CD4-positive, alpha-beta T cell treated with Interleukin-4 for 1 hour (primary cell): Measurements from ENCODE around the gene PBRM1.
"Not testable (repeated sequence)": the region's sequence is repeated elsewhere in the genome, so short reads cannot be mapped to it uniquely, and the experiment has no call there.

ENCODE experiments used
- DNase-seq, 2 donors: peaks; one replicate each; pipeline ENCODE4 v3.0.0-alpha.2; 2020 to 2022

PBRM1 gene

DNA sequence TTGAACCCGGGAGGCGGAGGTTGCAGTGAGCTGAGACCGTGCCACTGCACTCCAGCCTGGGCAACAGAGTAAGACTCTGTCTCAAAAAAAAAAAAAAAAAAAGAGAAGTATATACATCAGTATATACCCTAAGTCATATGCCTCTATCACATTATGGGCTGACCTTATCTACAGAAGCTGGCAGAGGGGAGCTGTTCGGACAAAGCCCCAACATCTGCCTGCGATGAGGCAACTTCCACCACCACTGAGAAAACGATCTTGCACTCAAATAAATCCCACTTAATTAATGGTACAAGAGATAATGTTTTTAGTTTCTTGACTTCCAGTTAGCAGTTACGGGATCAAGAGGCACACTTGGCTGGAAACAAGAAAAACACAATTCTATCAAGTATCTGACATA is 17.6 kb upstream of the PBRM1 start:
- no peak for DNase-seq

DNA sequence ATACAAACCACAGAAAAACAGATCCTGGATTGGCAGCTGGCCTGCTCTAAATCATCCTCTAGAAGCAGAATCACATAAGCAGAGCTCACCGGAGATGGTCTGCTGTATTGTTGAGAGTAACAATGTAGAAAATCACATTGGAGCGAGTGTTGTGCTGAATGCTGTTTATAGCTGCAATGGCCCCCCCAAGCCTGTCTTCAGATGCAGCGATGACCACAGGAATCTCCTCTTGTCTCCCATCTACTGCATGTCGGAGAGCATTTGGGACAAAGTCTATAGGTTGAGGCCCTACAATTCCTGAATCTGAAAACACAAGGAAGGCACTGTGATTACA is 11.9 kb upstream of the PBRM1 start:
- DNase-seq, result no peak

GRCh38 chr3:52696830-52697631 is 11.3 kb upstream of the PBRM1 start:
- no peak for DNase-seq

GRCh38 chr3:52695798-52696671 is 10.3 kb upstream of the PBRM1 start:
- no peak for DNase-seq

DNA sequence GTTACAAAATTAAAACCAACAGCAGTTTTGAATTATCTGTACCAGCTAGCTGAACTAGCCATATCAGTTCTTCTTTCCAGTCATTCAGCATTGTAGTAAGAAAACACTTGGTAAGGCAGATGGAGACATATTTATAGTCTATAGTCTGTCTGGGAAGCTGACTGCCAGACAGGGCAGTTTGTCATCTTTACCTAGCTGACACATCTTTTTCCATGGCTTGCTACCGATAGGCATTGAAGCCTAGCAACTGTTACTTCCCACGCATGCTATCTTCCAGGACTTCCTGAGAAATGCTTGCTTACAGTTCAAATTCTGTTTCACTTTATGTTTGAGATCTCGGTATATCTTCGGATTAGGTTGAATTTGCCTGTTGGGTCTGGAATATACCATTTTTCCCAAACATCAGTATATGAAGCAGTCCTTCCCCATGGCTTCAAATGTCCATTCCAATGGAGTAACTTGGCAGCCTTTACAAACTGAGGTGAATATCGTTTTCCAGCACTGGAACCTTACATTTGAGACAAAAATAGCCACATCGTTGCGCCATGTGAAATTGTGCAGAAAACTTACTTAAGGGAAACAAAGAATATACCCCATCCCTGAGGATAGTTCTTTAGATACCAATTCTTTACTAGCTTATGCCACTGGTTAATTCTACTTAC is 8.9 kb upstream of the PBRM1 start:
- DNase-seq, result no peak

GRCh38 chr3:52693071-52693470 is 7.4 kb upstream of the PBRM1 start:
- DNase-seq, result no peak

DNA sequence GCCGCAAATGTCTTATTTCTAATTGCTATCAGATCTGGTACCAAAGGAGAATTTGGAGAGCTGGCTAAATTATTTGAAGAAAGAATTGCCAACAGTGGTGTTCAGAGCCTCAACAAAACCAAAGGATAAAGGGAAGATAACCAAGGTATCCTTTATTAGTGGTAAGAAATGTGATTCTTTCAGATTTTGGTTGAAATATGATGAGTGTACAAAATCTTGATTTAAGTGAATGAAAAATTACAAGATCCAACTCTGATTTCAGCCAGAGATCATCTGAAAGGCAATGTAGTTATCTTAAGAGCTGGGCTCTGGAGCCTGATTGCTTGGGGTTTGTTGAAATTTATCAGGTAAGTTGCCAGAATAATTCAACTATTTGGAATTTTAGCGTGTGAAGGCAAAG is 4.8 kb upstream of the PBRM1 start:
- no peak for DNase-seq

- no peak for DNase-seq
Measured at GRCh38 chr3:52689151-52689550, 3.4 kb upstream of the PBRM1 start.

DNA sequence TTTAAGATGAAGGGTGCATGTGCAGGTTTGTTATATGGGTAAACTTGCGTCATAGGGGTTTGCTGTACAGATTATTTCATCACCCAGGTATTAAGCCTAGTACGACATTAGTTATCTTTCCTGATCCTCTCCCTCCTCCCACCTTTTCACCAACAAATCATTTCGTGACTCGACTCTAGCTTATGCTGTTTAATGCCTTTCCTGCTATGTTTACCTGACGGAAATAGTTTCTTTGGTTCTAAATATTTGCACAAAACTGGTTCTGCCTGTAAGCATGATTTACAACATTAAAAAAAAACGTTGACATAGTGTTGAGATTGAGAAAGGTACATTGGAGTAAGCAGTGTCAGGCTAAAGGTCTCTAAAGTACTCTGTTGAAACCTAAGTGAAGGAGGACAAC is 2.6 kb upstream of the PBRM1 start:
- no peak for DNase-seq

- peak; percentile 83 to 87 for DNase-seq
Measured at GRCh38 chr3:52685285-52685708, 416 bp downstream of the PBRM1 start.

DNA sequence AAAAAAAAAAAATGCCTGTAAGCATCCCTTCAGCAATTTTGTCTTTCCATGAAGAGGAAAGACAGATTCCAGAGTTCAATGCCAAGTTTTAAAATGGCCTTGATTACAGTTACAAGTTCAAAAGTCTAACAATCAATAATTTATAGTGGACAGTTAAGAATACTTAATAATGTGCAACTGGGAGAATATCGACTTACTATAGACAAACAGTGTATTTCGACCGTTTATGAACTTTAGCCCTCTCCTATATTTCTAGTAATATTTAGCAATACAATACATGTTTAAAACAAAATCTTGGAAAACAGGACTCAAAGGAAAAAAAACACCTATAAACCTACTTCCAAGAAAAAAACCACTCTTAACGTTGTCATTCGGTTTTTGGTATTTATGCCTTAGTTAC is 1.5 kb downstream of the PBRM1 start:
- DNase-seq, result no peak

DNA sequence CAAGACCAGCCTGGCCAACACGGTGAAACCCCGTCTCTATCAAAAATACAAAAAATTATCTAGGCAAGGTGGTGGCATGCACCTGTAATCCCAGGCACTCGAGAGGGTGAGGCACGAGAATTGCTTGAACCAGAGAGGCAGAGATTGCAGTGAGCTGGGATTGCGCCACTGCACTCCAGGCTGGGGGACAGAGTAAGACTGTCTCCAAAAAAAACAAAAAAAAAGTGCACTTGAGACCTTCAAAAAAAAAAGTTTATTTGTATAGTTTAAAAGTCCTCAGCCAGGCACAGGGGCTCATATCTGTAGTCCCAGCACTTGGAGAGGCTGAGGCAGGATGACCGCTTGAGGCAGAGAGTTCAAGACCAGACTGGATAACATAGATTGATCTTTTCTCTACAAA is 2.1 kb downstream of the PBRM1 start:
- DNase-seq, result no peak

DNA sequence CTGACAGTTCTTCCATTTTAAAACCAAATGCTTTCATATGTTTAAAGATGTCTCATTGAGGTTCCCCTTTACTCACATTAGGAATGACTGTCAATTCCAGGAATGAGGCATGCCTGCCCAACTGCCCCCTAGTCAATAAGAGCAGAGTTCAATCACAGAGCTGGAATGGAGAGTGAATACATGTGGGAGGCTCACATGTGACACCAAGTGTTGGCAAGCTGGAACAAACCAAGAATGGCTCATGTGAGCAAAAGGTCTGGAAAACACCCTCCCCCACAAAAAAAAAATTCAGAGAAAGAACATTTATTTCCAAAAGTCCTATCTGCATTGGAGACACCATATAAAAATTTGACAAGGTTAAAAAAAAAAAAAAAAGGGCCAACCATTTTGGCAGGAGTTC is 3.7 kb downstream of the PBRM1 start:
- no peak for DNase-seq

GRCh38 chr3:52681596-52681995 is 4.1 kb downstream of the PBRM1 start:
- no peak for DNase-seq

DNA sequence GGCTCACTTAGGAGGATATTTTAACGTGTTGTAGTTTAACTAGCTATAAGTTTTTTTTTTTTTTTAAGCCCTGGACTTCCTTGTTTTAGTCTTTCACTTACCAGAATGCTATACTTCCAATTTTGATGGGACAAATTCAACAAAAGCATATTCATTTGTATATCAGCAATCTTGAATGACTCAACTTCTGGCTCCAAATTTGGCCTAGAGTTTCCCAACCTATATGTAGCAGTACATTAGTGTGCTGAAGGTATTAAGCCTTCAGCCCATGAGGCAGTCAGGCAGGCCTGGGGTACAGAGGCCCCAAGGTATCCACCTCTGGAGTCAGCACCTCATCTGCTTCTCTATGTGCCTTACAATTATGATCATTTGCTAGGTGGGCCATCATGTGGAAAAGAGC is 5.9 kb downstream of the PBRM1 start:
- no peak for DNase-seq

DNA sequence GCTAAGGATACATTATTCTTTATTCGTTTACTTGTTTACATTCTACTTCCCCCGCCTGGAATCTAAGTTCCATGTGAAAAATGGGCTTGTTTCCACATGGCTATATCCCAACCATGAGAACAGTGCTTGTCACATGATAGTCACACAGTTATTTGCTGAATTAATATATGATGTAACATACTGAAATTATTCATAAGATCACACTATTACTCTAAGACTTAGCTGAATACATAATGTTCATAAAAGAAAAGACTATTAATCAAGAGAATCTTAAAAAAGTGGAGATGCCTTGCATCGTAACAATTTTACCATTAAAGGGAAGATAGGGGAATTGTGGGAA is 6.5 kb downstream of the PBRM1 start:
- no peak for DNase-seq

DNA sequence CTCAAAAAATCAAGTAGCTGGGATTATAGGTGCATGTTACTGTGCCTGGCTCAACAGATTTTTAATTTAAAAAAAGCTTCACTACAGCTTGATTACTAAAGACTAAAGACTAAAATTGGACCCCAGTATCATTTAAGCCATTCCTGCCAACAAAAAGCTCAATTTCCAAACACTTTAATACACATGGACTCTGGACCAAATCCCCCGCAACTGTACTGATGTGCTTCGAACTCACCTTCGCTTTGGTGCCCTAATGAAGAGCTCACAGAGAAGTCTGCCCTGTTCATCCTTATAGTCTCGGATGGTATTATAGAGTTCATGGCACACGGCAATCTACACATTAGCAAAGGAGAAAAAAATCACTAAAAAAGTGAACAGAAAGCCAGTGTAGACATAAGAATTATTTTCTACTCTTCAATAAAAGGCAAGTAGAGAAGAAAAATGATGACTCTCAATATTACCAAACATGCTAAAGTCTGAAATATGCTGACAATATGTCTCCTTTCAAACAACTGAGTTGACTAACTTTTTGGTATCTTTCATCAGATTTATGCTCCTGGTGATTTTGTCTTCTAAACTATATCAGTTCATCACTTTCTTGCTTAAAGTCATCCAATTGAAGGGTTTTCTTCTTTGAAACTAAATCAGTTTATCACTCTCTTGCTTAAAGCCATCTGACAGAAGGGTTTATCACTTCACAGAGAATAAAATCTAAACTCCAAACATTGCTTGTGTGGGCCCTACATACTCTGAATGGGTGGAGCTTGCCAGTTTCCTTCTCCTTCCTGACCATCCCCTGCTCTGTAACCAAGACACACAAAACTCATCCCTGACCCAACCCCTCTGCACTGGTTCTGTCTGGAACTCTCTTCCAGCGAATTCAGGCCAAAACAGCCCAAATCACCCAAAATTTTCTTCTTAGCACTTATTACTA is 7.2 kb downstream of the PBRM1 start:
- no peak for DNase-seq

DNA sequence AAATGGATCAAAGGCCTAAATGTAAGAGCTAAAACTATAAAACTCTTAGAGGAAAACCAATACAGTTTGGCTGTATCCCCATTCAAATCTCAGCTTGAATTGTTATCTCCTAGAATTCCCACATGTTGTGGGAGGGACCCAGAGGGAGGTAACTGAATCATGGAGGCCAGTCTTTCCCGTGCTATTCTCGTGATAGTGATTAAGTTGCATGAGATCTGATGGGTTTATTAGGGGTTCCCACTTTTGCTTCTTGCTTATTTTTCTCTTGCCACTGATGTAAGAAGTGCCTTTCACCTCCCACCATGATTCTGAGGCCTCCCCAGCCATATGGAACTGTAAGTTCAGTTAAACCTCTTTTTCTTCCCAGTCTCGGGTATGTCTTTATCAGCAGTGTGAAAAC is 9.5 kb downstream of the PBRM1 start:
- not testable (repeated sequence) for DNase-seq

DNA sequence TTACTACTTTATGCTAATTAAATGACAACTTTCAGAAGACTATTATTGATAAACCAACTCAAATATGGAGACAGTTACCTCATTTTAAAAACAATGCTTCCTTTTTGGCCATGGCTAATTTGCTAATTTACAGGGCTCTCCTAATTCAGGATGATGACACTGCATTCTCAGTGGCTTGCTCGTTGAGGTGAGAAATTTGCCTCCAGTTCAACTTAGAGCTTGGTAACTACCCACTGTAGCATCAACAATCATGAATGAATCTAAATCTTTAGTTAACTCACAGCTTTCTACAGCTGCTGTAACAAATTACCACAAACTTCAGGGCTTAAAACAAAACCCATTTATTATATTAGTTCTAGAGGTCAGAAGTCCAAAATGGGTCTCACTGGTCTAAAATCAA is 14.0 kb downstream of the PBRM1 start:
- DNase-seq, result no peak

- DNase-seq, result peak; percentile 26 to 39
Measured at GRCh38 chr3:52670621-52671521, 14.8 kb downstream of the PBRM1 start.

- no peak for DNase-seq
Measured at GRCh38 chr3:52663098-52663497, 22.6 kb downstream of the PBRM1 start.

GRCh38 chr3:52660046-52660445 is 25.7 kb downstream of the PBRM1 start:
- DNase-seq, result no peak
